ENCODE data around the gene ZFC3H1.
"Not testable (repeated sequence)": the region's sequence is repeated elsewhere in the genome, so short reads cannot be mapped to it uniquely, and the experiment has no call there.

The ZFC3H1 gene

DNA sequence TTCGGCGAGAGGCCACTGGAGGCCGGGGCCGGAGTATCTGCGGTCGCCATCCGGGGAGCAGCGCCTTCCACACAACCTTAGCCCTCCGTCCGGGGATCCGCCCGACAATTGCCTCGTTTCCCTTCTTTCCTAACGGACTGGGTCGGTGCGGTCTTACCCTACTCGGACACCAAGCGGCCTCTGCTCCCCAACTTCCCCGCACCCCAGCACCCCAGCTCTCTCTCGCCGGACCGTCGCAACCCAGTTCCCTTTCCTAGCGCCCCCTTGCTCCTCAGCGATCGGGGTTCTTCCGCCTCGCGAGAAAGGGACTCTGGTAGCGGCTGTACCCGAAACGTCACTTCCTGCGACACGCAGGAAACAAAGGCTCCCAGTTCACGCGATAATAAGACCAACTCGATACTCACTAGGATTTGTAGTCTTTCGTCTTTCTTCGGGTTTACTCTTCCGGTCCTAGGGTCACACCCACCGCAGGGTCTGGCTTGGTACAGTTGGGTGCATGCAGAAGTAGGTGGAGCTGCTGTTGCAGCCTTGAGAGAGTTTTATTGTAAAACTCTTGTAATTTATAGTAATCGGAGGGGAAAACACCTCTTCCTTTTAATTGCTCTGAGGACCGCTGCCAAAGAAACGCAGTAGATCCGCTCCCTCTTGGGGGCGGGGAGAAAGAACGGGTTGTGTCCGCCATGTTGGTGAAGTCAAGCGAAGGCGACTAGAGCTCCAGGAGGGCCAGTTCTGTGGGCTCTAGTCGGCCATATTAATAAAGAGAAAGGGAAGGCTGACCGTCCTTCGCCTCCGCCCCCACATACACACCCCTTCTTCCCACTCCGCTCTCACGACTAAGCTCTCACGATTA lies at the start of gene ZFC3H1, which contains the start of gene THAP2:
TSS of gene ZFC3H1 (minus strand) at position 288 of the 850 bp plus-strand sequence. CDS start at position 50, 238 bp downstream.
TSS of gene THAP2 (plus strand) at position 741 of the 850 bp plus-strand sequence. CDS start 209 bp downstream, outside the sequence.
- DNase-seq (ENCODE audit: low spot score) = peak; percentile 94

DNA sequence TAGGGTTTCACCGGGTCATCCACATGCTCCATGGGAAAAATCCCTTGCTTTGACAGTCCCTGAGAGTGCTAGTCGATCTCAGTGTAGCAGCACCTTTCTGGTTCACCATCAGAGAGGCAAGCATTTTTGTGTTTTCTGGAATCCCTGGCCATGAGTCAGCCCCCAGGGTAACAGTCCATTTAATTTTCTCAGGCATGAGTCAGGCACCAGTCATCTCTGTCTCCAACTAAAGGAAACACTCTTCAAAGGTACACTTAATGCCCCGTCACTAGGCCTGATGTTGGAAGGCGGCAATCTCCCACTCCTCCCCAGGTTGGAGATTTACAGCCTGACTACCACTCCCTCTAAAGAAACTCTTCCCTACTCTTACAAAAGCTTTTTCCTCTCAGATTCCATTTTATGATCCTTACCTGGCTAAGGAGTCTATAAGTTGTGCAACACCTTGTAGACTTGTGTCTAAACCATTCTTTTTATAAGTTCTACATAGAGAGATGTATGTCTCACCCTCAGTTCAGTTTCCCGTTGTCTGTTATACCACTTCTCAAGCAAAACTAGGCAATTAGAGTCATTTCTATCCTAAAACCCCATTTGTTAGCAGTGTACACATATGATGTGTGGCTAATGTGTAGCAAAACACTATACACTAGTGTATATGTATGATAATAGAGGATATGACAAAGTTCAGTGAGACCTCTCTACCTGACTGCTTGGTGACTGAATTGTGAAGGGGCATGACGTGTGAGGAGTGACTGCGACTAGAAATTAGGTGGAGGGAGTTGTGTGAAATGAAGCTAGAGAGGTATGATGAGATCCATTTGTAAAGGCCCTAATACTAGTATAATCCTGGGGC lies 46.9 kb upstream of the ZFC3H1 start:
- peak; percentile 88 for DNase-seq (ENCODE audit: low spot score)

GRCh38 chr12:71708658-71709057 lies 45.0 kb upstream of the ZFC3H1 start:
- DNase-seq (ENCODE audit: low spot score) = no peak

GRCh38 chr12:71704920-71705319 lies 41.3 kb upstream of the ZFC3H1 start:
- DNase-seq (ENCODE audit: low spot score) = no peak

DNA sequence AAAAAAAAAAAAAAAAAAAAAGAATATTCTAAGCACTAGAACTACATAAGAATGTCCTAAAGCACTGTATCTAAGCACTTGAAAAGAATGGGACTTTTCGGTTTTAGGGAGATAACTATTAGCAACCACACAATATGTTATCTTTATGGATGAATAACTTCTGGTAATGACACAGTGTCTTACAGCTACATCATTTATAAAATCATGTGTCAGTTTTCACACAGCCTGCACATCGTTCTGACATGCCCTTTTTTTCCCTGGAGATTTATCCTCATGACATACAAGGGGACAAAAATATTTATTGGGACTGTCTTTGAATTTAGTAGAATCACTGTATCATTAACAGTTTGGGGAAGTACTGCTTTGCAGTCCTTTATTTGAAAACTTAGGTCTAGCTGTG lies 39.6 kb upstream of the ZFC3H1 start:
- DNase-seq (ENCODE audit: low spot score) = no peak

DNA sequence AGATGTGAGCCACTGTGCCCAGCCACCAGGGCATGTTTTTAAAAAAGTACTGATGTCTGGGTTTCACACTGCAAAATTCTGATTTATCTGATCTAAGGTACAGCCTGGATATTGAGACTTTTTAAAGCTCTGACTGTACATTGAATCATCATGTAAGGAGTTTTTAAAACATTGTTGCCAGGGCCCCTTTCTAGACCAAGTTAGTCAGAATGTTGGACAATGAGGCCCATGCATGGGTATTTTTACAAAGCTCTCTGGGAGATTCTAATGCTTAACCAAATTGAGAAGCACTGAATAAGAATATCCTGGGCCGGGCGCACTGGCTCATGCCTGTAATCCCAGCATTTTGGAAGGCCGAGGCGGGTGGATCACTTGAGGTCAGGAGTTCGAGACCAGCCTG lies 38.9 kb upstream of the ZFC3H1 start:
- no peak for DNase-seq (ENCODE audit: low spot score)

- not testable (repeated sequence) for DNase-seq (ENCODE audit: low spot score)
Observed at GRCh38 chr12:71702181-71702580, 38.5 kb upstream of the ZFC3H1 start.

- DNase-seq (ENCODE audit: low spot score) = no peak
Observed at GRCh38 chr12:71695782-71696181, 32.1 kb upstream of the ZFC3H1 start.

GRCh38 chr12:71694099-71694820 lies 30.6 kb upstream of the ZFC3H1 start:
- no peak for DNase-seq (ENCODE audit: low spot score)

GRCh38 chr12:71693651-71694050 lies 30.0 kb upstream of the ZFC3H1 start:
- not testable (repeated sequence) for DNase-seq (ENCODE audit: low spot score)

DNA sequence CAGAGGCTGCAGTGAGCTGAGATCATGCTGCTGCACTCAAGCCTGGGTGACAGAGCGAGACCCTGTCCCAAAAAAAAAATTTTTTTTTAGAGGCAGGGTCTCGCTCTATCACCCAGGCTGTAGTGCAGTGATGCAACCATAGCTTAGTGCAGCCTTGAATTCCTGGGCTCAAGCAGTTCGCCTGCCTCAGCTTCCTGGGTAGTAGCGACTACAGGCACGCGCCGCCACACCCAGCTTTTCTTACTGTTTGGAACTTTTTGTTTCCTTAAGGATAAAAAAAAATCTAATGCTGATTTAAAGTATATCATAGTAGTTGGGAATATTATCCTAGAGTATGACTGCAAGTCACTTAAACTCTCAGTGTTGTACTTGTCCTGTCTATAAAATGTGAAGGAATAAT lies 29.5 kb upstream of the ZFC3H1 start:
- no peak for DNase-seq (ENCODE audit: low spot score)

GRCh38 chr12:71691504-71692129 lies 28.0 kb upstream of the ZFC3H1 start:
- DNase-seq (ENCODE audit: low spot score) = no peak

GRCh38 chr12:71688961-71689570 lies 25.4 kb upstream of the ZFC3H1 start:
- no peak for DNase-seq (ENCODE audit: low spot score)

DNA sequence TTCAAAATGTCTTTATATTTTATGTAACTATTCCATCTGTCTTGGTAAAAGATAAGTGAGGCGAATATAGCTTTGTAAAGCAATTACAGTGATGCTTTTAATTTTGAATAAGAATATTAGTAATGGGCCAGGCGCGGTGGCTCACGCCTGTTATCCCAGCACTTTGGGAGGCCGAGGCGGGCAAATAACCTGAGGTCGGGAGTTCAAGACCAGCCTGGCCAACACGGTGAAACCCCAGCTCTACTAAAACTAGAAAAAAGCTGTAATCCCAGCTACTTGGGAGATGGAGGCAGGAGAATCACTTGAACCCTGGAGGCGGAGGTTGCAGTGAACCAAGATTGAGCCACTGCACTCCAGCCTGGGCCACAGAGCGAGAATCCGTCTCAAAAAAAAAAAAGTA lies 23.5 kb upstream of the ZFC3H1 start:
- not testable (repeated sequence) for DNase-seq (ENCODE audit: low spot score)

- DNase-seq (ENCODE audit: low spot score) = peak; percentile 5
Observed at GRCh38 chr12:71686658-71687025, 23.0 kb upstream of the ZFC3H1 start.

- peak; percentile 94 for DNase-seq (ENCODE audit: low spot score)
Observed at GRCh38 chr12:71685914-71686657, 22.4 kb upstream of the ZFC3H1 start, which contains the start of gene TMEM19. Gene TMEM19, plus strand, starts transcription at chr12:71686082. Its CDS starts 599 bp downstream, at chr12:71686681.

- no peak for DNase-seq (ENCODE audit: low spot score)
Observed at GRCh38 chr12:71685312-71685906, 21.8 kb upstream of the ZFC3H1 start.

DNA sequence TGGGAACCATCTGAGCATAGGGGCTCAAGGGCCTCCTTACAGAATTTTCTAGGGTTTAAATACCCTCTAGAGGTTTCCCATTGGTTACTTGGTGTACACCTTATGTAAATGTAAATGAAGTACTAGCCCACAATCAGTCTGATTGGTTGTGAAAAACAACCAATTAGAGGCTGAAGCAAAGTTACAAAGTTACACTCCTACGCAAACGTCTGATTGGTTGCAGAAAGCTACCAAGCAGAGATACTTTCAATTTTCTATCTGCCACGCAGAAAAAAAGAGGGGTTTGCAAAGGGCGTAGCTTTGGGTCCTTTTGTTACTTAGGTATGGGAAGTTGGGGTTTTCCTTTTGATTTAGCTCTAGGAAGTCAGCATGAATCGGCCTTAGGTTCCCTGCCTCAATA lies 20.4 kb upstream of the ZFC3H1 start:
- DNase-seq (ENCODE audit: low spot score) = no peak

- no peak for DNase-seq (ENCODE audit: low spot score)
Observed at GRCh38 chr12:71683633-71684032, 20.0 kb upstream of the ZFC3H1 start.

GRCh38 chr12:71682466-71682865 lies 18.8 kb upstream of the ZFC3H1 start:
- DNase-seq (ENCODE audit: low spot score) = no peak
